Omental fat pad (tissue), 4 donors: ENCODE measurements around the gene WDR1. TPM values are rescaled to one million over a fixed set of nuclear protein-coding genes. Genes with fewer than 3 reads are reported as not detected.

Source experiments
- ATAC-seq: fragments of 150-250 bp; one replicate; pipeline ENCODE4 v1.9.1; 2016; ENCODE audit warnings: mild to moderate bottlenecking, moderate library complexity; ENCODE audit not compliant: low FRiP score
- DNase-seq: peaks from one replicate; pipeline ENCODE4 v3.0.0-alpha.2; 2019; ENCODE audit warnings: low spot score
- CTCF ChIP-seq, 3 donors: fragments of 450-650 bp; IDR thresholded peaks; one replicate each; pipeline ENCODE4 v1.5.1; 2016 to 2017; ENCODE audit warnings: antibody characterized with exemption in 3 of 3, mild to moderate bottlenecking in 3 of 3, moderate library complexity in 2 of 3
- total RNA-seq, 4 donors: library from RNA; depleted of rRNA; stranded (reverse); fragments of >200 nt; gene quantifications; one replicate each; pipeline ENCODE4 v1.1.0, GENCODE V29; 2016

WDR1 gene
- total RNA-seq, 4 donors from 2014 or later, result 114 to 219 (median 135) TPM

- DNase-seq (no peak), ATAC-seq (no peak)
These were observed 62.8 kb downstream of the WDR1 start for GRCh38 chr4:10053635-10054453.

GRCh38 chr4:10051517-10052135 lies 65.0 kb downstream of the WDR1 start:
- DNase-seq (no peak), ATAC-seq (no peak)
- TF ChIP-seq CTCF (IDR thresholded peaks at IDR 0.05), result no peak

More at GRCh38 chr4:10053635-10054453, 62.8 kb downstream of the WDR1 start:
- TF ChIP-seq CTCF (IDR thresholded peaks at IDR 0.05), result no peak

- TF ChIP-seq CTCF (IDR thresholded peaks at IDR 0.05), result no peak
- DNase-seq (no peak), ATAC-seq (no peak)
These were observed 65.9 kb downstream of the WDR1 start for GRCh38 chr4:10050721-10051120.

- TF ChIP-seq CTCF (IDR thresholded peaks at IDR 0.05), result no peak
- DNase-seq (no peak), ATAC-seq (no peak)
These were observed 66.3 kb downstream of the WDR1 start for GRCh38 chr4:10050261-10050661.

GRCh38 chr4:10048941-10049697 lies 67.5 kb downstream of the WDR1 start:
- ATAC-seq, result no peak
- TF ChIP-seq CTCF (IDR thresholded peaks at IDR 0.05), result no peak
- DNase-seq, result no peak

GRCh38 chr4:10047967-10048366 lies 68.6 kb downstream of the WDR1 start:
- DNase-seq (no peak), ATAC-seq (no peak)
- no peak for TF ChIP-seq CTCF (IDR thresholded peaks at IDR 0.05)
